ENCODE results near the gene CAPRIN1.

Gene CAPRIN1

DNA sequence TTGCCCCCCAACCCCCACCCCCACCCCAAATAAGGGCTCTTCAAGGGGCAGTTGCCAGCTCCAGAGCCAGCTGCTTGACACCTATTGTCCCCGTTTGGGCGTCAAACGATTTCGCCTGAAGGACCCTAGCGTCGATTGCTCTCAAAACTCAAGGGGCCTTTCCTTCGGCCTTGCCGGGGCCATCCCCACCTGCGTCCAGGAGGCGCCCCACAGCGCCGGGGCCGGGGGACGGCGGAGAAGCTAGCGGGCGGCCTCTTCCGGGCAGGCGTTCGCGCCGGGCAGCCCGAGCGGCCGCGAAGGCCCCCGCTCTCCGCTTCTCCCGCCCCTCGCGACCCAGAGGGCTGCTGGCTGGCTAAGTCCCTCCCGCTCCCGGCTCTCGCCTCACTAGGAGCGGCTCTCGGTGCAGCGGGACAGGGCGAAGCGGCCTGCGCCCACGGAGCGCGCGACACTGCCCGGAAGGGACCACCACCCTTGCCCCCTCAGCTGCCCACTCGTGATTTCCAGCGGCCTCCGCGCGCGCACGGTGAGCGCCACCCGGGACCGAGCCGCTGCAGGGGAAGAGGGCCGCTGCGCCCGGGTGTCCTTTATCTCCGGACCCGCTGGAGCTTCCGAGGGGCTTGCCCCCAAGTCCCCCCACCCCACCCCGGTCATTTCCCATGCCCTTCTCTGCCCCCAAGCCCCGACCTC is at the start of gene CAPRIN1:
CAPRIN1 (plus strand) TSS at position 383 of the 687 bp plus-strand sequence. CDS start 690 bp downstream, outside the sequence.
- DNase-seq, result peak; percentile 90

DNA sequence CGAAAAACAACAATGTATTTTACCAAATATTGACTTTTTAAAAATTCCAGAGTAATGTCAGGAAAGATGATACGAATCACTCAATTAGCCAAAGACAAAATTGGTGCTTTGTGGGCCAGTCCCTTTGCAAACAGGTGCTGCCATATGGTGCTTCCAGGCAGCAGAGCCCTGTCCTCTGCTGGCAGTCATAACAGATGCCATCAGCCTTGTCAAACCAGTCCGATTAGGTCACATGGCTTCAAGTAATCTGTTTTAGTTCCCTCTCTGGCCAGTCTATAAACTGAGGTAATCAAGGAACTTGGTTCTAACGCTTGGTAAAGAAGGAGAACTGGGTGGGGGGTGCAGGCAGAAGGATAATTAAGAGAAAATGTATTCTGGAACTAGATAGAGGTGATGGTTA is 49.1 kb upstream of the CAPRIN1 start:
- DNase-seq, result no peak

DNA sequence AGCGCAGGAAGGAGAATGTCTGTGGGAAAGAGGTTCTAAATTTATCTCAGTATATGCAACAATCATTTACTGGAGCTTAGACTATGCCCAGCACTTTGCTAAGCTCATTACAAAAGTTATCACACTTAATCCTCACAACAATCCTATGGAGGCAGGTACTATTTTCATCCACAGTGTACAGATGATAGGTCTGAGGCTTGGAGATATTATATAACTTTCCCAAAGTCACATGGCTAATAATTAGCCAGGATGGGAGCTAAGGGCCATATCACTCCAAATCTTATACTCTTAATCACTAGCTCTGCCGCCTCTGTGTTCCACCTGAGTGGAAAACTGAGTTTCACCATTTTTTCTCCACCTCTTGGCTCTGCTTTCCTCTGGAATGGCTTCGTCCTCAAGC is 47.3 kb upstream of the CAPRIN1 start:
- no peak for DNase-seq

GRCh38 chr11:34006876-34007275 is 44.7 kb upstream of the CAPRIN1 start:
- DNase-seq, result no peak

DNA sequence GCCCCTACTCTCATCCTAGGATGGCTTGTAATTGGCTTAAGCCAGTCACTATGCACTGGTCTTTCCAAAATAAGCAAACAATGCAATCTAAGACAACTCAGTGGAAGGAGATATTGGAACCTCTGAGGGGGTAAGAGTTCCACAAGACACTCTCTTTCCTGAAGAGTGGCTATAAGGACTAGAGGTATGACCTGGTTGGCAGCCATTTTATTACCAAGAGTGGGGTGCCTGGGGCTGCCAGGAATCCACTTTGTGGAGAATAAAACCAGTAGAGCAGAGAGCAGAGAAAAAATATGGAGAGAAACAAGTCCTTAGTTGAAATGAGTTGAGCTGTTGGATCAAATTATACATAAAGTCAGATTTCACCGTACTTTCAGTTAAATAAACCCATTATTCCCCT is 38.8 kb upstream of the CAPRIN1 start:
- DNase-seq, result no peak

GRCh38 chr11:34013898-34014571 is 37.5 kb upstream of the CAPRIN1 start:
- DNase-seq, result no peak

GRCh38 chr11:34021977-34022735 is 29.4 kb upstream of the CAPRIN1 start:
- no peak for DNase-seq

GRCh38 chr11:34026432-34026831 is 25.1 kb upstream of the CAPRIN1 start:
- DNase-seq, result no peak

GRCh38 chr11:34027516-34028408 is 23.8 kb upstream of the CAPRIN1 start:
- no peak for DNase-seq

DNA sequence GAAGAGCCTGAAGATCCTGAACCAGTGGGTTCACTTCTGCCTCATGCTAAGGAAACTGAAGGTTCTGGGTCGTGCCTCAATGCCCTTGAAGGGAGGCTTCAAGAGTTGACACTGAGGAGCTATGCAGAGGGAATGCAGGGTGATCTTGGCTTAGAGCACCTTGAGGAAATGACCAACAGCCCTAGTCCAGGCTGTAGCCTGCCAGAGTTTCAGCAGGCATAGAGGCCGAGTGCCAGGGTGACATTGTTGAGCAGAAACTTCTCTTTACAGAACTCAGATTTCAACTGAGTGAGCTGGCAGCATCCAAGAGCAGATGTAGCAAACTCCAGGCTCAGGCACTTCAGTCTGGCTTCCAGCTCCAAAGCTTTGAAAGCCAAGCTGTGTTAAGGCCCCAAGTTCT is 23.1 kb upstream of the CAPRIN1 start:
- no peak for DNase-seq

DNA sequence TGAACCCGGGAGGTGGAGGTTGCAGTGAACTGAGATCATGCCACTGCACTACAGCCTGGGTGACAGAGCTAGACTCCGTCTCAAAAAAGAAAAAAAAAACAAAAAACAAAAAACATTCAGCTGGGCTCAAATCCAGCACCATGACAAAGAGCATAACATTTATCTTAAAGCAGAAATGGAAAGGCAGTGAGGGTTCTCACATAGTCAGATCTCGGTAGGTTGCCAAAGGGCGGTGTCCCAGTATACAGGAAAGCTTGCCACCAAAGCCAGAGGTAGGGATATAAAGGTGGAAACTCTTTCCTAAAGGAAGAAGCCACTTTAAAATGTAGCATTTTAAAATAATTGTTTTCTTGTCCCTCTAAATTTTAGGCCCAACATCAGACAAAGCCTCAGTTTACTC is 22.4 kb upstream of the CAPRIN1 start:
- no peak for DNase-seq

DNA sequence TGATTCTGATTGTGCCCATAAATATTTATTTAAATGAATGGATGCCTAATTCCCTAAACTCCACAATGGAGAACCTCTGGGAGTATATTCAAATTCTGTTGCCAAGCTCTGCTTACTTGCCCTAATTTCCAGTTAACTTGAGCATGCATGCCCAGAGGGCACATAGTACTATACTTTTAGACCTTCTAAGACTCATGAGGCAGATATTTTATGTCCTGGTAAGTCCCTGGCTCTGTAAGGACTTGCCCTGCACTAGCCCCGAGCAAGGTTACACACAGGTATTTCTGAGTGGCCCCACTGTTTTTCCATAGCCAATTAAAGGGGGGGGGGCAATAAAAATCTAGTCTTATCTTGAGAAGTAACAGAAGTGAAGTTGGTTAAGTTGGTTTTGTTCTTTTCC is 21.1 kb upstream of the CAPRIN1 start:
- no peak for DNase-seq

DNA sequence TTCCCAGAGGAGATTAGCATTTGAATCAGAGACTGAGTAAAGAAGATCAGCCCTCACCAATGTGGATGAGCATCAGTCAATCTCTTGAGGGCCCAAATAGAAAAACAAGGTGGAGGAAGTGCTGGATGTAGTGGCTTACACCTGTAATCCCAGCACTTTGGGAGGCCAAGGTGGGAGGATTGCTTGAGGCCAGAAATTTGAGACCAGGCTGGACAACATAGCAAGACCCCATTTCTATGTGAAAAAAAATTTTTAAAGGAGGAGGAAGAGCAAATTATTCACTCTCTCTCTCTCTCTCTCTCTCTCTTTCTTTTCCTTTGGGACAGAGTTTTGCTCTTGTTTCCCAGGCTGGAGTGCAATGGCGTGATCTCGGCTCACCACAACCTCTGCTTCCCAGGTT is 18.1 kb upstream of the CAPRIN1 start:
- no peak for DNase-seq

DNA sequence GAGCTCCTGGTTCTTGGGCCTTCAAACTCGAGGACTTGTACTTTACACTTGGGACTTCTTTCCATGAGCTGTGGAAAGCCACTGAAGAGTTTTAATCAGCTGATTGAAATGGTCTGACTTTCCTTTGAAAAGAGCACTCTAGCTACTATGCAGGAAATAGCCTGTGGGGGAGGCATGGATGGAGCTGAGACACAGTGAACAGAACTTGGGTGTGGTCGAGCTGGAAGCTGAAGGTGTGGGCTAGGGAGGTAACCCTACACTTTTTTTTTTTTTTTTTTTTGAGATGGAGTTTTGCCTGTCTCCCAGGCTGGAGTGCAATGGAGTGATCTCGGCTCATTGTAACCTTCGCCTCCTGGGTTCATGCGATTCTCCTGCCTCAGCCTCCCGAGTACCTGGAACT is 17.5 kb upstream of the CAPRIN1 start:
- no peak for DNase-seq

GRCh38 chr11:34036456-34036855 is 15.1 kb upstream of the CAPRIN1 start:
- DNase-seq, result no peak

DNA sequence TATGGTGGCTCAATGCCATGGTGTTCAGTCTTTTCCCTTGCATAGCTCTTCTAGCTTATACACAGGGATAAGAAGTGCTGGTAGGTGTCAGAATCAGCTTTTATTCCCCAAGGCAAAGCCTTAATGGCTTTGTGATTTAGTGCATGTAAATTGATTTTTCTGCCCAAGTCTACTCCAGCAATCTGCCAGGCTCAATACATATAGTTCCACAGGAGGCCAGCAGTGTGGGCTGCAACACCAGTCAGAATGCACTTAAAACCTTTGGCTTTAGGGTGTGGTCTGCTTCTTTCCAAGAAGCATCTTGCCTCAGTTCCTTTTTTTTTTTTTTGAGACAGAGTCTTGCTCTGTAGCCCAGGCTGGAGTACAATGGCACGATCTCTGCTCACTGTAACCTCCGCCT is 14.5 kb upstream of the CAPRIN1 start:
- DNase-seq, result no peak

DNA sequence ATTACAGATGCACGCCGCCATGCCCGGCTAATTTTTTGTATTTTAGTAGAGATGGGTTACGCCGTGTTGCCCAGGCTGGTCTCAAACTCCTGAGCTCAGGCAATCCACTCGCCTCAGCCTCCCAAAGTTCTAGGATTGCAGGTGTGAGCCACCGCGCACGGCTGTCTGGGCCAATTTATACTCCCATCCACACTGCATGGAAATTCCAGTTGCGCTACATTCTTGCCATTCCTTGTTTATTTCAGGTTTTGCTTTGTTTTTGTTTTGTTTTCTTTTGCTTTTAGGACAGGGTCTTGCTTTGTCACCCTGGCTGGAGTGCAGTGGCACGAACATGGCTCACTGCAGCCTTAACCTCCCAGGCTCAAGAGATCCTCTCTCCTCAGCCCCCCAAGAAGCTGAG is 11.0 kb upstream of the CAPRIN1 start:
- no peak for DNase-seq

DNA sequence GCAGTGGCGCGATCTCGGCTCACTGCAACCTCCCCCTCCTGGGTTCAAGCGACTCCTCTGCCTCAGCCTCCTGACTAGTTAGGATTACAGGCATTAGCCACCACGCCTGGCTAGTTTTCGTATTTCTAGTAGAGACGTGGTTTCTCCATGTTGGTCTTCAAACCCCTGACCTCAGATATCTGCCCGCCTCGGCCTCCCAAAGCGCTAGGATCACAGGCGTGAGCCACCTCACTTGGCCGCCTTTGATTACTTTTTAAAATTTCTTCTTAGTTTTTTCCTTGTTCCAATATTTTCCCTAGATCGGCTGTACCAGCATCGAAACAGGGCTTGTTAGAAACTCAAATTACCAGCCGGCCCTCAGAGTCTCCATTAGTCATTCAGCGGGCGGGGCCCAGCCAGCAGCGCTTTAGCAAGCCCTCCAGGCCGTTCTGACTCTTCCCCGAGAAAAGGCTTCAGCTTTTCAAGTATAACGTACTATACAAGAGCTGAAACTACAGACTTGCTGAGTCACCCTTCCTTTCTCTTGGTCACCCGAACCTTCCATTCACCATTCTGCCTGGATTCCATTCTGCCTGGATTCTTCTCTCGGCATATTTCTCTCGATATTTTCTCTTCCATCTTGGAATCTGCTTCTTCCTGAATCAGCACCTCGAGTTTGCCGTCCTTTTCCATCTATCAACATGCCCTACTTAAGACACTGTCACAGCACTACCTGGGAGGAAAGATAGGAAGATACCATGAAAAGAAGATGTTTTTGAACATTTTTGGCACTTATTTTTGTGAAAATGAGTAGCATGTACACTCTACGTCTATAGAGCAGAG is 6.7 kb upstream of the CAPRIN1 start:
- DNase-seq, result peak; percentile 88

GRCh38 chr11:34049028-34049427 is 2.5 kb upstream of the CAPRIN1 start:
- DNase-seq, result no peak

DNA sequence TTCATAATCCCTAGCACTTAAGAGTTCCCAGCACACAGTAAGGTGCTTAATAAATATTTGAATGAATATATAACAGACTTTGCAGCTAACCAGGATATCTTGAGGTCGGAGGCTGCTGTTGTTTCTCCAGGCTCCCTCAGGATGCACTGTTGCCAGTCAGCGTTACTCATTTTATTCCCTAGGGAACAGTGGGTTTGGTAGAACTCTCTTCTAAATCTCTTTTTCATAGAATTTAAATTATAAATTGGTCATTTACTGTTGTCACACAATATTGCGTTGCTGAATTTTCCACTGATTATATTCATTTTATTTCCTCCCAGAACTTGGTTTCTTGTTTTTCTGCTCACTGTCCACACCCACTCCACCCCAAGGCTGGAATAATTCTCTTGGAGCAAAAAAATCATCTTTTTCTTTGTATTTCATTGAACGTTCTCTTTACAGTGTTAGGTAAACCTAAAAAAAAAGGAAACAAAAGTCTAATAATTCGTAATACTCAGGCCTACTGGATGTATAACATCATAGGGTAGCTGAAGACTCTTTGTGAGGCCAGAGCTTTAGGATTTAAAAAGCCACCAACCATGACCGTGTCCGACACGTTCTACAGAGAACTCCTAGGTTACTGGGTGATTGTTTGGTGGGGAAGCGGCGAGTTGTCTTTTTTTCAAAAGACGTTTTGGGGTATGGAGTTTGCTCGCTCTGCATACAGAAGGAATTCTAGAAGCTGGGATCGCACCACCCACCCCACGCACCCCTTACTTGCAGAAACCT is 766 bp upstream of the CAPRIN1 start:
- peak; percentile 73 for DNase-seq

GRCh38 chr11:34052036-34052607 is 591 bp downstream of the CAPRIN1 start:
- peak; percentile 90 for DNase-seq

All from fibroblast of skin of right quadriceps (primary cell).